ENCODE measurements around the gene GSTA4.

DNA sequence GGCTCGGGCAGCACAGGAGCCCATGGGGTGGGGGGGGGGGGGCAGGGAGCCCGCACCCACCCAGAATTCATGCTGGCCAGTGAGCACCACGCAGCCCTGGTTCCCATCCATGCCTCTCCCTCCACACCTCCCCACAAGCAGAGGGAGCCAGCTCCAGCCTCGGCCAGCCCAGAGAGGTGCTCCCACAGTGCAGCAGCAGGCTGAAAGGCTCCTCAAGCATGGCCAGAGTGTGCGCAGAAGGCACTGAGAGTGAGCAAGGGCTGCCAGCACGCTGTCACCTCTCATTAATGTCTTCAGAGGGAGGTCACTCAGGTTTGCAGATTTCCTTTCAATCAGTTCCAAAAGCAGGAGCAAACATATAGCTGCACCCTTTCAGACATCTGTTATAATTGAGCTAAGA, 32.4 kb downstream of the GSTA4 start:
- TF ChIP-seq POLR2A (IDR thresholded peaks at IDR 0.05; ENCODE audit: low read length), result no peak
- TF ChIP-seq GATA1 (IDR thresholded peaks at IDR 0.05; ENCODE audit: low read depth, low read length), result no peak

Measured in erythroblast (primary cell).